SJSA1 (cell line): ENCODE results near the gene SMYD3. TPM values are rescaled to one million over a fixed set of nuclear protein-coding genes. Genes with fewer than 3 reads are reported as not detected.

Source experiments
- DNase-seq, 2 experiments: peaks; one replicate each; pipeline ENCODE4 v3.0.0-alpha.2; 2015 to 2020; ENCODE audit warnings: low spot score in 2 of 2, low read depth in 1 of 2
- H3K27ac ChIP-seq: fragments of 250-450 bp; sonication (Bioruptor Pico); 2 replicates; pipeline ENCODE4 v1.5.1; 2020; ENCODE audit warnings: mild to moderate bottlenecking, moderate library complexity
- H3K27me3 ChIP-seq: fragments of 250-450 bp; sonication (Bioruptor Pico); replicated peaks from 2 replicates; pipeline ENCODE4 v1.5.1; 2020; ENCODE audit warnings: mild to moderate bottlenecking, moderate library complexity
- H3K36me3 ChIP-seq: fragments of 250-450 bp; sonication (Bioruptor Pico); 2 replicates; pipeline ENCODE4 v1.5.1; 2020; ENCODE audit warnings: mild to moderate bottlenecking
- H3K4me1 ChIP-seq: fragments of 250-450 bp; sonication (Bioruptor Pico); replicated peaks from 2 replicates; pipeline ENCODE4 v1.6.1; 2021; ENCODE audit warnings: mild to moderate bottlenecking
- H3K4me3 ChIP-seq: fragments of 250-450 bp; sonication (Bioruptor Pico); 2 replicates; pipeline ENCODE4 v1.5.1; 2020; ENCODE audit warnings: mild to moderate bottlenecking
- H3K9me3 ChIP-seq: fragments of 250-450 bp; sonication (Bioruptor Pico); replicated peaks from 2 replicates; pipeline ENCODE4 v1.5.1; 2020; ENCODE audit warnings: mild to moderate bottlenecking
- total RNA-seq: library from RNA; depleted of rRNA; stranded (reverse); fragments of >200 nt; shearing (Covaris generic); gene quantifications from 2 replicates; pipeline ENCODE4 v1.2.3, GENCODE V29; 2014

The SMYD3 gene
- total RNA-seq, 1 experiment from 2014 or later, result 38.5 TPM

- no peak for DNase-seq
- Histone ChIP-seq H3K27ac (no peak overlapping the region), H3K9me3 (no peaks in the 10 kb centered on the region), H3K4me3 (no peak overlapping the region), H3K4me1 (peaks cover 18% of the 10 kb centered on the region), H3K36me3 (no peaks in the 10 kb centered on the region), H3K27me3 (no peaks in the 10 kb centered on the region)
These were observed 611.6 kb downstream of the SMYD3 start for GRCh38 chr1:245895455-245895959.

- no peaks in the 10 kb centered on the region for H3K27me3 ChIP-seq
- H3K36me3 ChIP-seq, result no peaks in the 10 kb centered on the region
- DNase-seq, result peak in 1 of 2 experiments; percentile 38
- H3K4me1 ChIP-seq, result peaks cover 18% of the 10 kb centered on the region
- H3K9me3 ChIP-seq, result peaks cover 2% of the 10 kb centered on the region; the same call in 1 of the 2 replicates
- H3K4me3 ChIP-seq, result no peak overlapping the region
- no peak overlapping the region for H3K27ac ChIP-seq
These were observed 612.2 kb downstream of the SMYD3 start for GRCh38 chr1:245894843-245895242.

- Histone ChIP-seq H3K27me3 (no peaks in the 10 kb centered on the region), H3K36me3 (no peaks in the 10 kb centered on the region), H3K27ac (no peak overlapping the region), H3K9me3 (peaks cover 6% of the 10 kb centered on the region; the same call in 1 of the 2 replicates), H3K4me1 (peaks cover 18% of the 10 kb centered on the region), H3K4me3 (no peak overlapping the region)
- DNase-seq, result no peak
These were observed 614.1 kb downstream of the SMYD3 start for GRCh38 chr1:245893025-245893424.

GRCh38 chr1:245888809-245889208, 618.3 kb downstream of the SMYD3 start:
- Histone ChIP-seq H3K9me3 (peaks cover 6% of the 10 kb centered on the region; the same call in 1 of the 2 replicates), H3K27me3 (no peaks in the 10 kb centered on the region), H3K4me1 (no peaks in the 10 kb centered on the region), H3K4me3 (no peak overlapping the region), H3K36me3 (no peaks in the 10 kb centered on the region), H3K27ac (no peak overlapping the region)
- no peak for DNase-seq

GRCh38 chr1:245887829-245888228, 619.2 kb downstream of the SMYD3 start:
- DNase-seq, result no peak
- peaks cover 6% of the 10 kb centered on the region; the same call in 1 of the 2 replicates for H3K9me3 ChIP-seq
- no peaks in the 10 kb centered on the region for H3K4me1 ChIP-seq
- no peak overlapping the region for H3K4me3 ChIP-seq
- no peaks in the 10 kb centered on the region for H3K36me3 ChIP-seq
- no peak overlapping the region for H3K27ac ChIP-seq
- no peaks in the 10 kb centered on the region for H3K27me3 ChIP-seq

- no peaks in the 10 kb centered on the region for H3K36me3 ChIP-seq
- peak overlapping the region; percentile 71; the same call in 1 of the 2 replicates for H3K27ac ChIP-seq
- peaks cover 46% of the 10 kb centered on the region for H3K4me1 ChIP-seq
- H3K9me3 ChIP-seq, result no peaks in the 10 kb centered on the region
- no peak overlapping the region for H3K4me3 ChIP-seq
- no peak for DNase-seq
- H3K27me3 ChIP-seq, result no peaks in the 10 kb centered on the region
These were observed 625.2 kb downstream of the SMYD3 start for GRCh38 chr1:245881767-245882391.

- Histone ChIP-seq H3K27ac (peak overlapping the region; percentile 71), H3K4me3 (no peak overlapping the region), H3K9me3 (no peaks in the 10 kb centered on the region), H3K36me3 (no peaks in the 10 kb centered on the region), H3K27me3 (no peaks in the 10 kb centered on the region), H3K4me1 (peaks cover 56% of the 10 kb centered on the region)
- DNase-seq, result peak in 1 of 2 experiments; percentile 66
These were observed 626.2 kb downstream of the SMYD3 start for GRCh38 chr1:245880754-245881403.

- Histone ChIP-seq H3K27ac (peak overlapping the region; percentile 79), H3K36me3 (no peaks in the 10 kb centered on the region), H3K4me3 (no peak overlapping the region), H3K4me1 (peaks cover 74% of the 10 kb centered on the region), H3K9me3 (no peaks in the 10 kb centered on the region), H3K27me3 (no peaks in the 10 kb centered on the region)
- DNase-seq, result no peak
These were observed 628.0 kb downstream of the SMYD3 start for GRCh38 chr1:245879091-245879490.

- no peaks in the 10 kb centered on the region for H3K27me3 ChIP-seq
- no peak overlapping the region for H3K4me3 ChIP-seq
- H3K36me3 ChIP-seq, result no peaks in the 10 kb centered on the region
- peak; percentile 51 to 64 for DNase-seq
- peak overlapping the region; percentile 79 for H3K27ac ChIP-seq
- H3K4me1 ChIP-seq, result peaks cover 79% of the 10 kb centered on the region
- no peaks in the 10 kb centered on the region for H3K9me3 ChIP-seq
These were observed 628.5 kb downstream of the SMYD3 start for GRCh38 chr1:245878585-245878984.

- peak overlapping the region; percentile 79 for H3K27ac ChIP-seq
These were observed 629.1 kb downstream of the SMYD3 start for GRCh38 chr1:245877976-245878375.

GRCh38 chr1:245876586-245876985, 630.5 kb downstream of the SMYD3 start:
- Histone ChIP-seq H3K4me1 (peaks cover 78% of the 10 kb centered on the region), H3K27me3 (no peaks in the 10 kb centered on the region), H3K4me3 (no peak overlapping the region), H3K9me3 (no peaks in the 10 kb centered on the region), H3K27ac (no peak overlapping the region), H3K36me3 (no peaks in the 10 kb centered on the region)
- DNase-seq, result peak; percentile 54

More at GRCh38 chr1:245877976-245878375, 629.1 kb downstream of the SMYD3 start:
- Histone ChIP-seq H3K36me3 (no peaks in the 10 kb centered on the region), H3K4me3 (no peak overlapping the region), H3K27me3 (no peaks in the 10 kb centered on the region), H3K4me1 (peaks cover 84% of the 10 kb centered on the region), H3K9me3 (no peaks in the 10 kb centered on the region)
- DNase-seq, result peak; percentile 64 to 77

GRCh38 chr1:245875581-245876261, 631.4 kb downstream of the SMYD3 start:
- peak overlapping the region; percentile 83 for H3K27ac ChIP-seq
- H3K4me3 ChIP-seq, result no peak overlapping the region

GRCh38 chr1:245874942-245875580, 632.0 kb downstream of the SMYD3 start:
- peak; percentile 95 to 98 for DNase-seq
- H3K4me1 ChIP-seq, result peaks cover 63% of the 10 kb centered on the region
- no peaks in the 10 kb centered on the region for H3K27me3 ChIP-seq
- no peaks in the 10 kb centered on the region for H3K36me3 ChIP-seq
- H3K9me3 ChIP-seq, result no peaks in the 10 kb centered on the region
- peak overlapping the region; percentile 83 for H3K27ac ChIP-seq
- H3K4me3 ChIP-seq, result no peak overlapping the region

More at GRCh38 chr1:245875581-245876261, 631.4 kb downstream of the SMYD3 start:
- no peaks in the 10 kb centered on the region for H3K9me3 ChIP-seq
- H3K27me3 ChIP-seq, result no peaks in the 10 kb centered on the region
- DNase-seq, result peak in 1 of 2 experiments; percentile 12
- peaks cover 69% of the 10 kb centered on the region for H3K4me1 ChIP-seq
- no peaks in the 10 kb centered on the region for H3K36me3 ChIP-seq
